B cell (primary cell): ENCODE results near the gene PCDHA12. TPM values are rescaled to one million over a fixed set of nuclear protein-coding genes. Genes with fewer than 3 reads are reported as not detected.

Experiments
- ATAC-seq: fragments of 200-7000 bp; cut with Tn5 transposase; one replicate; pipeline ENCODE4 v1.10.0; 2021; ENCODE audit warnings: low read depth, mild to moderate bottlenecking, moderate number of reproducible peaks, moderate library complexity
- CTCF ChIA-PET: fragments of 350-600 bp; sonication (Branson Sonifier 250); formaldehyde crosslinking; loops from one replicate; lab custom pipeline; 2021; ENCODE audit warnings: antibody characterized with exemption, inconsistent platforms; lab: Charles Lee
- POLR2A ChIA-PET: fragments of 350-600 bp; sonication (Branson Sonifier 250); formaldehyde crosslinking; loops from one replicate; lab custom pipeline; 2021; ENCODE audit warnings: antibody characterized with exemption; lab: Charles Lee
- DNase-seq: peaks from one replicate; pipeline ENCODE4 v3.0.0; 2013
- H2AFZ ChIP-seq: 2 replicates; pipeline ENCODE4 v1.6.1; 2012; ENCODE audit warnings: mild to moderate bottlenecking, low read depth, low read length; ENCODE audit not compliant: insufficient read depth, poor library complexity, severe bottlenecking
- H3K27ac ChIP-seq, 2 donors: 1 replicate in 1 of 2; 2 replicates in 1 of 2; pipeline ENCODE4 v1.5.1; 2012 to 2013; ENCODE audit warnings: low read length in 2 of 2, mild to moderate bottlenecking in 2 of 2, moderate library complexity in 1 of 2
- H3K27me3 ChIP-seq, 4 experiments: fragments of 200-600 bp in 1 of 4; sonication (generic) in 1 of 4; replicated peaks in 1 of 4; 1 replicate in 2 of 4; 2 replicates in 2 of 4; pipeline versions ENCODE4 v1.6.1 to v1.7.0; 2013 to 2016; ENCODE audit warnings: low read length in 3 of 4, mild to moderate bottlenecking in 2 of 4, mixed read lengths in 1 of 4, moderate library complexity in 1 of 4; ENCODE audit not compliant: insufficient read depth in 4 of 4, control insufficient read depth in 3 of 4; ENCODE audit errors: control extremely low read depth in 1 of 4
- H3K36me3 ChIP-seq, 2 experiments: replicated peaks in 1 of 2; 1 replicate in 1 of 2; 2 replicates in 1 of 2; pipeline versions ENCODE4 v1.6.1 to v1.7.1; 2013; ENCODE audit warnings: low read length in 1 of 2; ENCODE audit not compliant: insufficient read depth in 2 of 2, control insufficient read depth in 1 of 2; ENCODE audit errors: control extremely low read depth in 1 of 2, extremely low read depth in 1 of 2
- H3K4me1 ChIP-seq, 2 donors: fragments of 200-600 bp in 1 of 2; sonication (generic) in 1 of 2; 1 replicate in 1 of 2; 2 replicates in 1 of 2; pipeline versions ENCODE4 v1.5.1 to v1.6.1; 2013 to 2017; ENCODE audit warnings: low read length in 2 of 2; ENCODE audit not compliant: control insufficient read depth in 2 of 2, insufficient read depth in 2 of 2
- H3K4me2 ChIP-seq: replicated peaks from 2 replicates; pipeline ENCODE3; 2012; ENCODE audit warnings: mild to moderate bottlenecking, low read depth, low read length; ENCODE audit not compliant: poor library complexity, severe bottlenecking
- H3K4me3 ChIP-seq, 5 experiments: fragments of 200-600 bp in 1 of 5; sonication (generic) in 1 of 5; 1 replicate in 3 of 5; 2 replicates in 2 of 5; pipeline versions ENCODE4 v1.5.1 to v1.7.0; 2011 to 2016; ENCODE audit warnings: low read length in 4 of 5, mild to moderate bottlenecking in 4 of 5, low read depth in 2 of 5, control low read depth in 1 of 5, moderate library complexity in 1 of 5; ENCODE audit not compliant: insufficient read depth in 1 of 5; ENCODE audit errors: control extremely low read depth in 1 of 5, extremely low read depth in 1 of 5
- H3K79me2 ChIP-seq: fragments of 200-600 bp; sonication (generic); one replicate; pipeline ENCODE4 v1.6.0; 2016; ENCODE audit warnings: low read length; ENCODE audit not compliant: control insufficient read depth, insufficient read depth
- H3K9ac ChIP-seq: fragments of 200-600 bp; sonication (generic); 2 replicates; pipeline ENCODE4 v1.6.1; 2017; ENCODE audit warnings: mild to moderate bottlenecking, low read length, moderate library complexity
- H3K9me3 ChIP-seq, 3 donors: one replicate each; pipeline versions ENCODE4 v1.6.1 to v1.7.1; 2013; ENCODE audit warnings: low read length in 2 of 3; ENCODE audit not compliant: control insufficient read depth in 2 of 3, insufficient read depth in 1 of 3; ENCODE audit errors: control extremely low read depth in 1 of 3
- H4K20me1 ChIP-seq: 2 replicates; pipeline ENCODE4 v1.6.0; 2012; ENCODE audit warnings: mild to moderate bottlenecking, low read length; ENCODE audit not compliant: insufficient read depth, control insufficient read depth, poor library complexity, severe bottlenecking
- H3K27ac Mint-ChIP-seq: one replicate; pipeline ENCODE4 v1.8.0; 2021; ENCODE audit warnings: mixed read lengths
- H3K27me3 Mint-ChIP-seq: one replicate; pipeline ENCODE4 v1.8.0; 2021; ENCODE audit warnings: mixed read lengths
- H3K4me1 Mint-ChIP-seq: one replicate; pipeline ENCODE4 v1.8.0; 2021; ENCODE audit warnings: mixed read lengths
- H3K4me3 Mint-ChIP-seq: one replicate; pipeline ENCODE4 v1.8.0; 2021; ENCODE audit warnings: mixed read lengths
- H3K9me3 Mint-ChIP-seq: one replicate; pipeline ENCODE4 v1.8.0; 2022; ENCODE audit warnings: mixed read lengths; ENCODE audit not compliant: insufficient read depth
- EZH2 ChIP-seq: IDR thresholded peaks from 2 replicates; pipeline ENCODE4 v1.6.1; 2012; ENCODE audit warnings: borderline replicate concordance, low read depth, mild to moderate bottlenecking, moderate library complexity, low read length; ENCODE audit not compliant: insufficient read depth, poor library complexity, severe bottlenecking
- WGBS: methylation state at CpG from one replicate; pipeline ENCODE4 v1.1.5; 2013; ENCODE audit warnings: missing lambda C conversion rate; ENCODE audit not compliant: insufficient coverage; 5-methylcytosine and 5-hydroxymethylcytosine counted together
- intact Hi-C: fragments of 100-400 bp; cut with micrococcal nuclease; formaldehyde crosslinking; loops from one replicate; pipeline ENCODE4 v1.10.0; 2022
- polyA plus RNA-seq: library from polyadenylated mRNA; depleted of rRNA; stranded (reverse); fragments of >200 nt; gene quantifications from 2 replicates; pipeline ENCODE4 v1.2.3, GENCODE V29; 2012
- total RNA-seq, 2 donors: library from RNA; stranded (reverse); fragments of 120-200 nt in 1 of 2; gene quantifications; 1 replicate in 1 of 2; 2 replicates in 1 of 2; pipeline versions ENCODE4 v1.2.3 to v1.2.4, GENCODE V29; 2013 to 2022
- TF ChIP-seq, protein P1 (sequence below): fragments of 200-600 bp; IDR thresholded peaks from one replicate; pipeline ENCODE4 v1.8.0; 2022; ENCODE audit warnings: antibody characterized with exemption, mild to moderate bottlenecking

The PCDHA12 gene
- total and polyA plus RNA-seq, 2 donors (not counting 1 experiment from before 2014, with no cell fraction given) = not detected

DNA sequence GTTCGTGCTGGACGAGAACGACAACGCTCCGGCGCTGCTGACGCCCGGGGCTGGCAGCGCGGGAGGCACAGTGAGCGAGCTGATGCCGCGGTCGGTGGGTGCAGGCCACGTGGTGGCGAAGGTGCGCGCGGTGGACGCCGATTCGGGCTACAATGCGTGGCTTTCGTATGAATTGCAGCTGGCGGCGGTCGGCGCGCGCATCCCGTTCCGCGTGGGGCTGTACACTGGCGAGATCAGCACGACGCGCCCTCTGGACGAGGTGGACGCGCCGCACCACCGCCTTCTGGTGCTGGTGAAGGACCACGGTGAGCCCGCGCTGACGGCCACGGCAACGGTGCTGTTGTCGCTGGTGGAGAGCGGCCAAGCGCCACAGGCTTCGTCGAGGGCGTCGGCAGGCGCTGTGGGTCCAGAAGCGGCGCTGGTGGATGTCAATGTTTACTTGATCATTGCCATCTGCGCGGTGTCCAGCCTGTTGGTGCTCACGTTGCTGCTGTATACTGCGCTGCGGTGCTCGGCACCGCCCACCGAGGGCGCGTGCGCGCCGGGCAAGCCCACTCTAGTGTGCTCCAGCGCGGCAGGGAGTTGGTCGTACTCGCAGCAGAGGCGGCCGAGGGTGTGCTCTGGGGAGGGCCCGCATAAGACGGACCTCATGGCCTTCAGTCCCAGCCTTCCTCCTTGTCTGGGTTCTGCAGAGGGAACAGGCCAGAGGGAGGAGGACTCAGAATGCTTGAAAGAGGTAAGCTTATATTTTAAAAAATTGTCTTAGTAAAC lies 9.0 kb downstream of the PCDHA12 start:
- no peak for TF ChIP-seq EZH2
- TF ChIP-seq, protein P1, sequence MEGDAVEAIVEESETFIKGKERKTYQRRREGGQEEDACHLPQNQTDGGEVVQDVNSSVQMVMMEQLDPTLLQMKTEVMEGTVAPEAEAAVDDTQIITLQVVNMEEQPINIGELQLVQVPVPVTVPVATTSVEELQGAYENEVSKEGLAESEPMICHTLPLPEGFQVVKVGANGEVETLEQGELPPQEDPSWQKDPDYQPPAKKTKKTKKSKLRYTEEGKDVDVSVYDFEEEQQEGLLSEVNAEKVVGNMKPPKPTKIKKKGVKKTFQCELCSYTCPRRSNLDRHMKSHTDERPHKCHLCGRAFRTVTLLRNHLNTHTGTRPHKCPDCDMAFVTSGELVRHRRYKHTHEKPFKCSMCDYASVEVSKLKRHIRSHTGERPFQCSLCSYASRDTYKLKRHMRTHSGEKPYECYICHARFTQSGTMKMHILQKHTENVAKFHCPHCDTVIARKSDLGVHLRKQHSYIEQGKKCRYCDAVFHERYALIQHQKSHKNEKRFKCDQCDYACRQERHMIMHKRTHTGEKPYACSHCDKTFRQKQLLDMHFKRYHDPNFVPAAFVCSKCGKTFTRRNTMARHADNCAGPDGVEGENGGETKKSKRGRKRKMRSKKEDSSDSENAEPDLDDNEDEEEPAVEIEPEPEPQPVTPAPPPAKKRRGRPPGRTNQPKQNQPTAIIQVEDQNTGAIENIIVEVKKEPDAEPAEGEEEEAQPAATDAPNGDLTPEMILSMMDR = no peak
- POLR2A ChIA-PET = no interaction called here
- intact Hi-C loops = no loop called here
- peaks cover 20% of the 10 kb centered on the region for H3K27me3 Mint-ChIP-seq
- no peak overlapping the region for H3K4me2 ChIP-seq
- H3K27ac ChIP-seq = no peak overlapping the region
- H2AFZ ChIP-seq = no peak overlapping the region
- H4K20me1 ChIP-seq = no peaks in the 10 kb centered on the region
- no peak overlapping the region for H3K4me3 Mint-ChIP-seq
- no peaks in the 10 kb centered on the region for H3K4me1 Mint-ChIP-seq
- no peak for DNase-seq
- peaks cover 0 to 13% (median 3%) of the 10 kb centered on the region in 4 experiments for H3K27me3 ChIP-seq
- H3K4me3 ChIP-seq = no peak overlapping the region
- CTCF ChIA-PET = no interaction called here
- no peaks in the 10 kb centered on the region for H3K4me1 ChIP-seq
- no peak overlapping the region for H3K9ac ChIP-seq
- H3K9me3 ChIP-seq = peaks cover 3 to 27% (median 9%) of the 10 kb centered on the region in 3 donors
- no peak overlapping the region for H3K27ac Mint-ChIP-seq
- no peaks in the 10 kb centered on the region for H3K36me3 ChIP-seq
- no peaks in the 10 kb centered on the region for H3K79me2 ChIP-seq
- peaks cover 8% of the 10 kb centered on the region for H3K9me3 Mint-ChIP-seq
- no peak for ATAC-seq
- 59% methylated on average over 79 of the region's 79 CpGs for whole genome bisulfite sequencing

DNA sequence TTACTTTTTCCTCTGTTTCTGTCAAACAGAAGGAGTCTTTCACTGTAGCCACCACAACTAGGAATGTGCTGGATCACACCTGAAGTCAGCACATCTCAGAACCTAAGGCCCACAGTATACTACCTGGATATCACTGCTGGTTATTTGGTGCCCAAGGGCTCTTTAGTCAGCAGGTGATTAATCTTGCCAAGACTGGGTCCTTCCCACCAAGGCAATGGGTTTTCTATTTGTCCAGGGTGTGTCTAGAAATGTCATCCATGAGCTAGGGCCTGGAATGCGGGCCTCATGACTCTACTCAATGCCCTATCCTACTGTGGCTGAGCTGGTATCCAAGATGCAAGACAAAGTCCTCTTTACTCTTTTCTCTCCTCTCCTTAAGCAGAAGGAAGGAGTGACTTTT lies 41.2 kb downstream of the PCDHA12 start:
- DNase-seq (no peak), ATAC-seq (no peak)
- Mint-ChIP-seq H3K4me3 (no peak overlapping the region), H3K27ac (no peak overlapping the region), H3K27me3 (peaks cover 4% of the 10 kb centered on the region), H3K9me3 (peaks cover under 1% of the 10 kb centered on the region), H3K4me1 (no peaks in the 10 kb centered on the region)
- no peaks in the 10 kb centered on the region for H4K20me1 ChIP-seq
- no peak overlapping the region for H3K4me2 ChIP-seq
- no peaks in the 10 kb centered on the region for H3K36me3 ChIP-seq
- H2AFZ ChIP-seq = no peak overlapping the region
- no peak overlapping the region for H3K4me3 ChIP-seq
- H3K27me3 ChIP-seq = no peaks in the 10 kb centered on the region
- no CpG with 5 or more reads among the region's 1 CpG for WGBS
- peaks cover 0 to 17% (median 0%) of the 10 kb centered on the region in 3 donors for H3K9me3 ChIP-seq
- no peak overlapping the region for H3K27ac ChIP-seq
- no peaks in the 10 kb centered on the region for H3K4me1 ChIP-seq
- ChIA-PET CTCF (no interaction called here), POLR2A (no interaction called here)
- H3K9ac ChIP-seq = no peak overlapping the region
- no peaks in the 10 kb centered on the region for H3K79me2 ChIP-seq
- no peak for TF ChIP-seq EZH2
- TF ChIP-seq, protein P1 = no peak
- intact Hi-C loops = no loop called here
